Activated B cell treated with CpG ODN at 0.5 μM for 24 hours (primary cell): ENCODE results near the gene KXD1. TPM values are rescaled to one million over a fixed set of nuclear protein-coding genes. Genes with fewer than 3 reads are reported as not detected.

Source experiments
- ATAC-seq: fragments of 200-7000 bp; cut with Tn5 transposase; one replicate; pipeline ENCODE4 v1.10.0; 2021; ENCODE audit warnings: low read depth, mild to moderate bottlenecking, moderate library complexity
- CTCF ChIA-PET: fragments of 350-600 bp; sonication (Branson Sonifier 250); formaldehyde crosslinking; loops from one replicate; lab custom pipeline; 2021; ENCODE audit warnings: antibody characterized with exemption; lab: Charles Lee
- POLR2A ChIA-PET: fragments of 350-600 bp; sonication (Branson Sonifier 250); formaldehyde crosslinking; loops from one replicate; lab custom pipeline; 2021; ENCODE audit warnings: antibody characterized with exemption; lab: Charles Lee
- DNase-seq: peaks from one replicate; pipeline ENCODE4 v3.0.0; 2022
- H3K27ac Mint-ChIP-seq: one replicate; pipeline ENCODE4 v1.8.0; 2020; ENCODE audit warnings: mixed read lengths
- H3K27me3 Mint-ChIP-seq: one replicate; pipeline ENCODE4 v1.8.0; 2021; ENCODE audit warnings: mixed read lengths
- H3K36me3 Mint-ChIP-seq: one replicate; pipeline ENCODE4 v1.8.0; 2021; ENCODE audit warnings: low read depth, mixed read lengths
- H3K4me1 Mint-ChIP-seq: one replicate; pipeline ENCODE4 v1.8.0; 2021; ENCODE audit warnings: mixed read lengths
- H3K4me3 Mint-ChIP-seq: one replicate; pipeline ENCODE4 v1.8.0; 2020; ENCODE audit warnings: mild to moderate bottlenecking, mixed read lengths
- H3K9me3 Mint-ChIP-seq: one replicate; pipeline ENCODE4 v1.8.0; 2020; ENCODE audit warnings: mixed read lengths
- intact Hi-C: fragments of 100-400 bp; cut with micrococcal nuclease; formaldehyde crosslinking; loops from one replicate; pipeline ENCODE4 v1.15.1; 2024
- total RNA-seq: library from RNA; stranded (reverse); gene quantifications from 2 replicates; pipeline ENCODE4 v1.2.3, GENCODE V29; 2022
- TF ChIP-seq, protein P1 (sequence below): fragments of 200-600 bp; IDR thresholded peaks from one replicate; pipeline ENCODE4 v1.8.0; 2022; ENCODE audit warnings: antibody characterized with exemption, mild to moderate bottlenecking

Gene KXD1
- total RNA-seq, 1 donor from 2014 or later, result 88.8 TPM

DNA sequence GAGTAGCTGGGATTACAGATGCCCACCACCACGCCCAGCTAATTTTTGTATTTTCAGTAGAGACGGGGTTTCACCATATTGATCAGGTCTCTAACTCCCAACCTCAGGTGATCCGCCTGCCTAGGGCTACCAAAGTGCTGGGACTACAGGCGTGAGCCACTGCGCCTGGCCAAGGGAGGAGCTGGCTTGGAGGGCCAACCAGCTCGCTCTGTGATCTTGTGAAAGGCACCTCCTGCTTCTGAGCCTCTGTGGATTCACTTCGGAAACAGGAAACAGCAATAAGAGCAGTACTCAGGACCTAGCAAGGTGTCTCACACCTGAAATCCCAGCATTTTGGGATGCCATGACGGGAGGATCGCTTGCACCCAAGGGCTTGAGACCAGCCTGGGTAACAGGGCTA, 33.8 kb upstream of the KXD1 start:
- TF ChIP-seq, protein P1, sequence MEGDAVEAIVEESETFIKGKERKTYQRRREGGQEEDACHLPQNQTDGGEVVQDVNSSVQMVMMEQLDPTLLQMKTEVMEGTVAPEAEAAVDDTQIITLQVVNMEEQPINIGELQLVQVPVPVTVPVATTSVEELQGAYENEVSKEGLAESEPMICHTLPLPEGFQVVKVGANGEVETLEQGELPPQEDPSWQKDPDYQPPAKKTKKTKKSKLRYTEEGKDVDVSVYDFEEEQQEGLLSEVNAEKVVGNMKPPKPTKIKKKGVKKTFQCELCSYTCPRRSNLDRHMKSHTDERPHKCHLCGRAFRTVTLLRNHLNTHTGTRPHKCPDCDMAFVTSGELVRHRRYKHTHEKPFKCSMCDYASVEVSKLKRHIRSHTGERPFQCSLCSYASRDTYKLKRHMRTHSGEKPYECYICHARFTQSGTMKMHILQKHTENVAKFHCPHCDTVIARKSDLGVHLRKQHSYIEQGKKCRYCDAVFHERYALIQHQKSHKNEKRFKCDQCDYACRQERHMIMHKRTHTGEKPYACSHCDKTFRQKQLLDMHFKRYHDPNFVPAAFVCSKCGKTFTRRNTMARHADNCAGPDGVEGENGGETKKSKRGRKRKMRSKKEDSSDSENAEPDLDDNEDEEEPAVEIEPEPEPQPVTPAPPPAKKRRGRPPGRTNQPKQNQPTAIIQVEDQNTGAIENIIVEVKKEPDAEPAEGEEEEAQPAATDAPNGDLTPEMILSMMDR, result no peak
- H3K27ac Mint-ChIP-seq, result no peak overlapping the region

DNA sequence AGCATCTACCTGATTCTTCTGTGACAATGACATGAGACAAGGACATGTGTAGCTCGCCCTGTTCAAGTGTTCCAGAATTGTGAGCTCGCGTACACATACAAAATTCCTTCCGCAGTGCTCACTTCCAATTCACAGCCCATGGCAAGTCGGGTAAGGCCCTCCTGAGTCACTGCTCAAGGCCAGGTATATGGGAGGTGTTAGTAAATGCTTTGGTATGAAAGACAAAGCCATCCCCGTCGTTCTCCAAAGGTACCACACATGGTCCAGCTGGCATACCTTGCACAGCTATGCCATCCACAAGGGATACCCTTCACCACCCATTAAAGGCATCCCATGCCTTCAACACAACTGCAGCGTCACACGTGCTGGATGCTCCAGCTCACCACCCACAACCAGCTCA, 31.4 kb upstream of the KXD1 start:
- POLR2A ChIA-PET, result no interaction called here
- Mint-ChIP-seq H3K27ac (no peak overlapping the region), H3K9me3 (no peaks in the 10 kb centered on the region), H3K4me1 (peaks cover 2% of the 10 kb centered on the region), H3K36me3 (peaks cover 6% of the 10 kb centered on the region), H3K27me3 (no peaks in the 10 kb centered on the region), H3K4me3 (no peak overlapping the region)
- intact Hi-C loops, result no loop called here
- ATAC-seq (no peak), DNase-seq (no peak)
- CTCF ChIA-PET, result no interaction called here
- TF ChIP-seq, protein P1, result no peak

More for the DNA sequence above, 33.8 kb upstream of the KXD1 start:
- Mint-ChIP-seq H3K9me3 (no peaks in the 10 kb centered on the region), H3K27me3 (no peaks in the 10 kb centered on the region), H3K4me3 (no peak overlapping the region), H3K4me1 (peaks cover 18% of the 10 kb centered on the region), H3K36me3 (peaks cover 11% of the 10 kb centered on the region)
- DNase-seq (no peak), ATAC-seq (no peak)
- intact Hi-C loops, result loop anchor here (2.0 to 5.0 kb wide), 5 partner anchors 178 to 668 kb away; partner anchors contain the start of genes BORCS8, IFI30, JUND and MPV17L2
- ChIA-PET CTCF (interaction anchor here (0.8 kb wide), 1 partner anchor 323 kb away, joined by 3 read pairs; no protein-coding TSS in a partner anchor), POLR2A (interaction anchor here (0.5 to 5.1 kb wide), 4 partner anchors 19 to 400 kb away, joined by 3 to 77 read pairs (median 8); partner anchors contain the start of gene KXD1)

DNA sequence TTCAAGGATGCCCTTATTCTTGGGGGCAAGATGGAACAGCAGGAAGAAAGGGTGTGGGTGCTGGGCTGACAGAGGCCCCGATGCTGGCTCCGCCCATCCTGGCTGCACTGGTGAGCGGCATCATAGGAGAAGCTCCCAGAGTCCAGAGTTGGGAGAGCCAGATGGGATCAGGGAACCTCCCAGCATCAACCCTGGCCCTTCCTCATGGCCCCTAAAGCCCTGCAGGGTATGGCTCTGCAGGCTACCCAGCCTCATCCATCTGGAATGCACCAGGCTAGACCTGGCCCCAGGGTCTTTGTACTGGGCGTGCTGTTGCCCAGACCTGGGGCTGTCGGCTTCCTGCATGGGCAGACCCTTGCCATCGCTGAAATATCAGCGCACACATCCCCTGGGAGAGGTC, 27.9 kb upstream of the KXD1 start:
- intact Hi-C loops, result no loop called here
- DNase-seq, result no peak
- Mint-ChIP-seq H3K4me1 (no peaks in the 10 kb centered on the region), H3K27ac (no peak overlapping the region), H3K36me3 (peaks cover 22% of the 10 kb centered on the region), H3K27me3 (no peaks in the 10 kb centered on the region), H3K9me3 (no peaks in the 10 kb centered on the region), H3K4me3 (no peak overlapping the region)
- no peak for ATAC-seq
- ChIA-PET CTCF (no interaction called here), POLR2A (interaction anchor here (0.6 kb wide), 2 partner anchors 62 to 155 kb away, joined by 3 to 4 read pairs; no protein-coding TSS in a partner anchor)
- TF ChIP-seq, protein P1, result no peak

DNA sequence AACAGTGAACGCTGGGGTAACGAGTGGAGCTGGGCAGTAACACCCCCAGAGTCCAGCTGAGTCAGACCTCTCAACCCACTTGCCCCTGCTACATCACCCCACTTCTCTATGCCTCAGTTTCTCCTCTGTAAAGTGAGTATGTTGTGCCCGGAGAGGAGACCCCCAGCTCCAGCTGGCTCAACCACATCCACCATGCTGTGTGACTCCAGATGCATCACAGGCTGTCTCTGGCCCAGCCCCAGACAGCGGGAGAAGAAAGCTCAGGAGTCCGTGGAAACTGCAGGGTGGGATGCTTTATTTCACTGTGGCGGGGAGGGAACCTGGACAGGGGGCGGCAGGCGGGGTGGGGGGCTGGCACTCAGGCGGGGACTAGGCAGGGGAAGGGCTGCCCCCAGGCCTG, 26.2 kb upstream of the KXD1 start:
- ATAC-seq (no peak), DNase-seq (no peak)
- Mint-ChIP-seq H3K36me3 (peaks cover 32% of the 10 kb centered on the region), H3K4me1 (no peaks in the 10 kb centered on the region), H3K9me3 (no peaks in the 10 kb centered on the region), H3K4me3 (no peak overlapping the region), H3K27ac (no peak overlapping the region), H3K27me3 (no peaks in the 10 kb centered on the region)
- CTCF ChIA-PET, result no interaction called here
- intact Hi-C loops, result no loop called here
- TF ChIP-seq, protein P1, result no peak
- POLR2A ChIA-PET, result no interaction called here

DNA sequence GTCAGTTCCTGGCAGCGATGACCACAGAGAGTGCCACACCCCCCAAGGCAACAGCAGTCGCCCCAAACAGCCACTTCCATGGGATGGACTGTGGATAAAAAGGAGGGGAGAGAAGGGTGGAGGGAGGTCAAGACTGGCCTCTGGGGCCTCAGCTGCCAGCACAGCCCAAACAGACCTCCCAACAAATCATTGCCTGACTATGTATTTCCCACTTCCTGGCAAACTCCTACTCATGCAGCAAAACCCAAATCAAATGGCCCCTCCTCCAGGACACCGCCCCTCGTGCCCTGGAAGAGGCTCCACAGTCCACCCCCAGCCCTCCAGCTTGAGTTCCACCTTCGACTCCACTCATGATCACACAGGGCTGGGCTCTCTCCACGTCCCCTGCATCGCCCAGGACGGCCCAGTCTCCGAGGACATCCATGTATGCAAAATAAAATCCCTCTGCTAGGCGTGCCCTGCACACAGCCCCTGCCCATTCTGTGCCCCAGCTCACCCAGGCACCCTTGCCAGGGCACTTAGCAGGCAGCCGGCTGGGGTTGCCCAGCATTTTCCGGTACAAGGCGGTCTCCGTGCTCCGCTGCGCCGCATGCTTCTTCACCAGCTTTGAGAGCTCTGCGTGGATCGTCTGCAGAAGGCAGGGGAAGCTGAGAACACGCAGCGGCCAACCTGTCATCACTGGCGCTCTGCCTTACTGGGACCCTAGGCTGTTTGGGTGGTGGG, 25.3 kb upstream of the KXD1 start:
- DNase-seq, result no peak
- Mint-ChIP-seq H3K4me3 (no peak overlapping the region), H3K4me1 (no peaks in the 10 kb centered on the region), H3K27ac (no peak overlapping the region), H3K27me3 (no peaks in the 10 kb centered on the region), H3K9me3 (no peaks in the 10 kb centered on the region), H3K36me3 (peaks cover 36% of the 10 kb centered on the region)
- ATAC-seq, result no peak
- intact Hi-C loops, result no loop called here
- TF ChIP-seq, protein P1, result no peak
- CTCF ChIA-PET, result no interaction called here
- POLR2A ChIA-PET, result no interaction called here
